Fibroblast of lung (primary cell): ENCODE results near the gene TRAF6.

Experiments used
- EZH2 ChIP-seq: IDR thresholded peaks from 2 replicates; pipeline ENCODE4 v1.5.1; 2012; ENCODE audit warnings: low read length, control low read depth, mild to moderate bottlenecking; ENCODE audit errors: missing control alignments
- TF ChIP-seq, protein P1 (sequence below), 2 donors: IDR thresholded peaks in 1 of 2; conservative IDR thresholded peaks in 1 of 2; 1 replicate in 1 of 2; 2 replicates in 1 of 2; pipeline ENCODE4 v1.5.1; 2011 to 2012; ENCODE audit warnings: low read length in 2 of 2, control low read depth in 1 of 2, inconsistent platforms in 1 of 2, low read depth in 1 of 2, mild to moderate bottlenecking in 1 of 2

- TF ChIP-seq, protein P1, sequence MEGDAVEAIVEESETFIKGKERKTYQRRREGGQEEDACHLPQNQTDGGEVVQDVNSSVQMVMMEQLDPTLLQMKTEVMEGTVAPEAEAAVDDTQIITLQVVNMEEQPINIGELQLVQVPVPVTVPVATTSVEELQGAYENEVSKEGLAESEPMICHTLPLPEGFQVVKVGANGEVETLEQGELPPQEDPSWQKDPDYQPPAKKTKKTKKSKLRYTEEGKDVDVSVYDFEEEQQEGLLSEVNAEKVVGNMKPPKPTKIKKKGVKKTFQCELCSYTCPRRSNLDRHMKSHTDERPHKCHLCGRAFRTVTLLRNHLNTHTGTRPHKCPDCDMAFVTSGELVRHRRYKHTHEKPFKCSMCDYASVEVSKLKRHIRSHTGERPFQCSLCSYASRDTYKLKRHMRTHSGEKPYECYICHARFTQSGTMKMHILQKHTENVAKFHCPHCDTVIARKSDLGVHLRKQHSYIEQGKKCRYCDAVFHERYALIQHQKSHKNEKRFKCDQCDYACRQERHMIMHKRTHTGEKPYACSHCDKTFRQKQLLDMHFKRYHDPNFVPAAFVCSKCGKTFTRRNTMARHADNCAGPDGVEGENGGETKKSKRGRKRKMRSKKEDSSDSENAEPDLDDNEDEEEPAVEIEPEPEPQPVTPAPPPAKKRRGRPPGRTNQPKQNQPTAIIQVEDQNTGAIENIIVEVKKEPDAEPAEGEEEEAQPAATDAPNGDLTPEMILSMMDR (conservative IDR thresholded peaks at IDR 0.05 in 1 of 2, IDR thresholded peaks at IDR 0.05 in 1 of 2; ENCODE audit: low read depth in 1 of 2, low read length in 2 of 2): no peak
- TF ChIP-seq EZH2: no peak
Observed at GRCh38 chr11:36460220-36460619, 49.9 kb downstream of the TRAF6 start.
